ENCODE results near the gene FRMD4A. TPM values are rescaled to one million over a fixed set of nuclear protein-coding genes. Genes with fewer than 3 reads are reported as not detected.

Gene FRMD4A
- total RNA-seq, 2 experiments from 2014 or later, result 7.1 to 7.2 TPM

DNA sequence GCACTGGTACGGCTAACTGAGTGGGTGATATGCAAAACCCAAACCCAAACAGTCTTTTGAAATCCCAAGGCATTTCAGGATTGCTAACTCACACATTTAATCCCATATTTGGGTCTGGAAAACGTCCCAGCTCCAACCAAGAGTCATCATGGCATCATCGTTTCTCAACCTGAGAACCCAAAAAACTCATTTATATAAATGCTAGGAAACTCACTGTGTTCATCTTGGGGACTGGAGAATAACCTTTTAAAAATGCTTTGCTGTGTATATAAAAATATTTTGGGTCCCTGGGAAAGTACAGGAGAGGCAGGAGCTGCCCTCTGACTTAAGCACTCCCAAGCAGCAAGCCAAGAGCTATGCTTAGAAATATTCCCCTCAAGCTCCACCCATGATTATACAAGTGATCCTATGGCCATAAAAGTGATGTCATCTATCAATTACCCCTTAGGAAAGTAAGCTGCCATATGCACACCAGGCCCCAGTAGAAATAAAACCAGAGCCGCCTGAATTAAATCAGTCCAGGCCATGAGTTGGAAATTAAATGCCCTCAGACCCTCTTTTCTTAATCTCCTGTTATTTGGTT, 352.1 kb downstream of the FRMD4A start:
- DNase-seq, result no peak
- no peaks in the 10 kb centered on the region for H3K4me1 Mint-ChIP-seq

DNA sequence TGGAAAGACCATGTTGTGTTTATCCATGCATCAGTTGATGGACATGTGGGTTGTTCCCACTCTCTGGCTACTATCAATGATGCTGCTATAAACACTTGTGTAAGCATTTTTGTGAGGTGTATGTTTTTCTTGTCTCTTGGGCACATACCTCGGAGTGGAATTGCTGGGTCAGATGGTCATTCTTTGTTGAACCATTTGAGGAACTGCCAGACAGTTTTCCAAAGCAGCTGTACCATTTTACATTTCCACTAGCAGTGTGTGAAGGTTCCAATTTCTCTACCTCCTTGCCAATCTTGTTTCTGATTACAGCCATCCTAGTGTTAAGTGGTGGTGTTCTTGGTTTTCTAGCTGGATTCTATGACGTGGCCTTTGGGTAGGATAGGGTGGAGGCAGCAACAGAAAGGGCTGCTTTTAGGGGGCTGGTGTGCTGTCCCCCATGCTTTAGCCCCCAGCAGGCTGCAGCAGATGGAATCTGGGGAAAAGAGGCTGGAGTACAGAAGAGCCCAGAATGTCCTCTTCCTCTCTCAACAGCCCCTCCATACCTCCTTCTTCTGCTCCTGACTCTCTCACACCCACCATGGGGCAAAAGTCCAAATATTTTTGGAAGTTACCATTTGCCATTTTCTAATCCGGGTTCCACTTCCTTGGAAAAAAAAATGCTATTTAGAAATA, 352.7 kb downstream of the FRMD4A start:
- no peaks in the 10 kb centered on the region for H3K36me3 Mint-ChIP-seq
- no peaks in the 10 kb centered on the region for H3K4me1 Mint-ChIP-seq
- no peaks in the 10 kb centered on the region for H3K9me3 Mint-ChIP-seq
- no peak overlapping the region for H3K4me3 Mint-ChIP-seq
- H3K27me3 Mint-ChIP-seq, result no peaks in the 10 kb centered on the region
- no peak for DNase-seq
- no peak overlapping the region for H3K27ac Mint-ChIP-seq

More for the DNA sequence above, 352.1 kb downstream of the FRMD4A start:
- Mint-ChIP-seq H3K36me3 (no peaks in the 10 kb centered on the region), H3K27ac (no peak overlapping the region), H3K27me3 (no peaks in the 10 kb centered on the region), H3K4me3 (no peak overlapping the region), H3K9me3 (no peaks in the 10 kb centered on the region)

DNA sequence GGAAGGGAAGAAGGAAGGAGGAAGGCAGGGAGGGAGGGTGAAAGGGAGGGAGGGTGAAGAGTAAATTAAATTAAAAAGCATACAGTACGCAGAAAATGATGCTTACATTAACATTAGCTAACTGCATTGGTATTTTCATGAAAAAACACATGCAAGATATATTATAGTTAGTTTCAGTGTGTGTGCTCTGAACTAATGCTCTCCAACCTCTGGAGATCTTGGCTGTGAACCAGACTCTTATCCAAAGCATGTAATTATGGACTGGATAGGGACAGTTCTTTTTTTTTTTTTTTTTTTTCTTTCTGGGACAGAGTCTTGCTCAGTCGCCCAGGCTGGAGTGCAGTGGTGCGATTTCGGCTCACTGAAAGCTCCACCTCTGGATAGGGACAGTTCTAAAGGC, 357.0 kb downstream of the FRMD4A start:
- H3K27me3 Mint-ChIP-seq, result no peaks in the 10 kb centered on the region
- no peak overlapping the region for H3K4me3 Mint-ChIP-seq
- peaks cover 11% of the 10 kb centered on the region for H3K4me1 Mint-ChIP-seq
- H3K27ac Mint-ChIP-seq, result no peak overlapping the region
- no peak for DNase-seq
- H3K36me3 Mint-ChIP-seq, result no peaks in the 10 kb centered on the region
- H3K9me3 Mint-ChIP-seq, result no peaks in the 10 kb centered on the region

DNA sequence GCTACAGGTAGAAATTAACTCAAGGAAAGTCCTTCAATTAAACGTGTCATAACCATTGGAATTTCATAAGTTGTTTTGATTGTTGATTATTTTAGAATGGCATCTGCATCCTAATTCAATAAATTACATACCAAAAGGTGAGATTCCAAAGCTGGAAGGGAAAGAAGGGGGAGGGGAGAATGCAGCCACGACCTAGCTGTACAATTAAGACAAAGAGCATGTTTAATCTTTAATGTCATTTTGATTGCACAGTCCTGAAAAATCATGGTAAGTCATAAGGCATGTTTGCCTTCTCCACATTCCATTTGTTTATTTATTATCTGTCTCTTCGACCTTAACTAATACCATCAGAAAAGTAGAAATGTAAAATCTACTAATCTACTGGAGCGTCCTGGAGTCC, 358.1 kb downstream of the FRMD4A start:
- Mint-ChIP-seq H3K27me3 (no peaks in the 10 kb centered on the region), H3K27ac (no peak overlapping the region)

DNA sequence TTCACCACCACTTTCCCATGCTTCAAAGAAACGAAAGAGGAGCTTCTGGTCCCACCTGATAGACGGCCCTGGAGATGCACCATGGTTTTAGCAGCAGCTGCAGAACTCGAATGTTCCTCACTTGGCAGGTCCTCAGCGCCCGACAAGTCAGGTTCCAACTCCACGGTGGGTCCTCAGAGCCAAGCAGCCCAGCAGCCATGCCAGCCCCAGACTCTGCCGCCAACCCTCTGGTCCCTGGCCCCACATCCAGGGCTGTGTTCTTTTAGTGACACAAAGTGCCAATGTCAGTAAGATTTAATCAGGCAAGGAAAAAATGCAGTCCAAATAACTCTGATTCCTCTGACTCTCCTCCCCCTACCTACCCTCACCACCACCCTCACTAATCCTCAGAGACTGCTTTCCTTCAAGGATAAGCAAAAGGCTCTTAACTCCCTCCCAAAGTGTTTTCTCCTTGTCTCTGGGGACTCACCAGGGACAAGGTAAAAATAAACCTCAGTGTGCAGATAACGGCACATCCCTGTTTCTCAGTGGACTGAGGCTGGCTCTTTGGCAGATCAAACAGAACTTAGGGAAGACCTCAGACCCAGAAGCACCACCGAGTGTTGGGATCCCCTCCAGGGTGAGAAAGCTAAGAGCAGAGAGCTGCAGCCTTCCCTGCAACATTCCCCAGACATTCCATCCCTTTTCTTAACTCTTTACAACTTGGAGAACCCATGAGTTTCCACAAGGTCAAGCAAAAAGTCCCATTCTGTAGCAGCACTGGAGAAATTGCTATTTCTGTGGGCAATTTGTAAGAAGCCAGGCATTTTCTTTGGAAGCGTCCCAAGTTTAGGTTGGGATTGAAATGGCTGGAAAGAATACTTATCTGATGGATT, 358.9 kb downstream of the FRMD4A start:
- no peak overlapping the region for H3K27ac Mint-ChIP-seq
- no peaks in the 10 kb centered on the region for H3K27me3 Mint-ChIP-seq
- peaks cover 11% of the 10 kb centered on the region for H3K4me1 Mint-ChIP-seq
- H3K36me3 Mint-ChIP-seq, result no peaks in the 10 kb centered on the region
- no peak for DNase-seq
- no peaks in the 10 kb centered on the region for H3K9me3 Mint-ChIP-seq
- no peak overlapping the region for H3K4me3 Mint-ChIP-seq

More for the DNA sequence above, 358.1 kb downstream of the FRMD4A start:
- no peak for DNase-seq
- no peaks in the 10 kb centered on the region for H3K36me3 Mint-ChIP-seq
- H3K9me3 Mint-ChIP-seq, result no peaks in the 10 kb centered on the region
- peaks cover 11% of the 10 kb centered on the region for H3K4me1 Mint-ChIP-seq
- H3K4me3 Mint-ChIP-seq, result no peak overlapping the region

DNA sequence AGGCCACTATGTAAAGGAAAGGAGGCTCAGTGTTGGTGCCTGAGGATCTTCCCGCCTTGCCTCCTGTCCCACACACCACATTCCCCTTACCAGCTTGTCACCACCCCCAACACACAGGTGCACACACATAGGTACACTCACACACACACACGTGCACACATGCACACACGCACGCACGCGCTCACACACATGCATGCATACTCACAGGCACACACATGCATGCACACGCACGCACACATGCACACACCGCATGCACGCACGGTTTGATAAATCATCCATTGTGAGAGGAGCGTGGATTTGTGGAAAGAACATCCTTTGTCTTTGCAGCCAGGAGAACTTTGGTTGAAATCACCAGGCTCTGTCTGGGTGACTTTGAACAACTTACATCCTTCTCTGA, 359.8 kb downstream of the FRMD4A start:
- Mint-ChIP-seq H3K36me3 (no peaks in the 10 kb centered on the region), H3K27me3 (no peaks in the 10 kb centered on the region), H3K27ac (no peak overlapping the region), H3K4me3 (no peak overlapping the region), H3K4me1 (peaks cover 11% of the 10 kb centered on the region), H3K9me3 (no peaks in the 10 kb centered on the region)
- no peak for DNase-seq

DNA sequence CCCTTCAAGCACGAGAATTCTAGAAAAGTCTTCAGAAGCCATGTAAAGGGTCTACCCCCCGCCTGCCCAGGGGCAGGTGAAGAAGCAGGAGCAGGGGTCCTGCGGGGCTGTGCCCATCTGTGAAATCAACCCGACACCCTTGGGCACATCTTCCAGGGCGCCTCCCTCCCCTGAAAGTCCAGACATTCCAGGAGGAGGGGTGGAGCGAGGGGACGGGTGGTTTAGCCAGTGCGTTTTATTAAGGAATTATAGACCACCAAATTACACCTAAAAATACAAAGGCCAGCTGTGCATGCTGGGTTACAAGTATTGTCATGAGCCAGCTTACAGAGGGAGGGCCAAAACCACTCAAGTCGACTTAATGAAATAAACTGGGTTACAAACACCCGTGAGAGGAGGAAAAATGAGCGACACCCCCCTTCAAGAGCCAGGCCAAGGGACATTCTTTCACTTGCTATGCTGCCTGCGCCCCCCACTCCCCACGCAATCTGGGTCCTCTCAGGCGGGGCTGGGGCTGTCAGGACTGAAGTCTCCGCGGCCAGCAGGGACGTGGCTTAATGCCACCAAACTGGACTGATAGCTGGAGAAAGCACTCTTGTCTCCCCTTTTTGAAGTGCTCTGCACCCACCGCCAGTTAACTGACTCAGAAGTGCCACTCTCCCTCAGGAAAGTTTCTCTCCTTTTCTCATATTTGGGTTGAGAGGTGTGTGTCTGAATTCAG, 360.3 kb downstream of the FRMD4A start:
- no peak for DNase-seq
- Mint-ChIP-seq H3K4me1 (peaks cover 11% of the 10 kb centered on the region), H3K4me3 (no peak overlapping the region), H3K9me3 (no peaks in the 10 kb centered on the region), H3K36me3 (peaks cover 2% of the 10 kb centered on the region), H3K27me3 (no peaks in the 10 kb centered on the region), H3K27ac (no peak overlapping the region)

DNA sequence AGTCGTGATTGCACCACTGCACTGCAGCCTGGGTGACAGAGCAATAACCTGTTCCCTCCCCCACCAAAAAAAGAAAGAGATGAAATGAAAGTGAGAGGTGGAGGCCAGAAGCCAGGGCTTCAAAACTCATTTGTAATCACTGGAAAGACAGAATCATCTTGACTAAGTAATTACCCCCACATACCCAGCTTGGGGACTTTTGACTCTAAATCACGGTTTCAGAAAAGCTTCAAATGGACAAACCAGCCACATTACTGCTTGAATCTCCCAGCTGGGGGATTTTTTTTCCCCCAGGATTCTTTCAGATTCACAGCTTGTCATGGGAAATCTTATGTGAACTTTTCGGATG, 361.0 kb downstream of the FRMD4A start:
- Mint-ChIP-seq H3K9me3 (no peaks in the 10 kb centered on the region), H3K4me1 (peaks cover 11% of the 10 kb centered on the region), H3K27me3 (peaks cover 3% of the 10 kb centered on the region), H3K4me3 (no peak overlapping the region), H3K27ac (no peak overlapping the region), H3K36me3 (peaks cover 2% of the 10 kb centered on the region)
- peak; percentile 15 for DNase-seq

DNA sequence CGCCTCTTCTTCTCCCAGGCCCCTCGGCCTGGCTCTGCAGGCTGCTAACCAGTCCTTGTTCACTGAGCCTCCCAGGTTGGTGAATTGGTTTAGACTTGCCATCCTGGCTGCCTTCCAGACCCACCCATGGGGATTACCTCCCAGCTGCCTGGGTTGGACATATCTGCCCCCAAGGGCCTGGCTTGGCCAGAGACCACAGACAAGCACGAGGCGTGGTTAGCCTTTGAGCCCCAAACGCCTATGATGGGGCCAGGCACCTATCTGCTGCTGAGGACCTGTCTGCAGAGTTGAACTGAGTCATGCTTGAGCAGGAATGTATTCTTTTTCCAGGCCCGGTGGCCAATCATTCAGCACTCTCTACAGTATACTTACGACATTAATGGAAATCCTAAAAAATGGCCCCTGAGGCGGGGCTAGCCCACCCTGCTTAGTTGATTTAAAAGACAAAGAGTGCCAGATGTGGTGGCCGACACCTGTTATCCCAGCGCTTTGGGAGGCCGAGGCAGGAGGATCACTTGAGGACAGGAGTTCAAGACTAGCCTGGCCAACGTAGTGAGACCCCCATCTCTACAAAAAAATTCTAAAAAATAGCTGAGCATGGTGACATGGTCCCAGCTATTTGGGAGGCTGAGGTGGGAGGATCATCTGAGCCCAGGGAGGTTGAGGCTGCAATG, 361.5 kb downstream of the FRMD4A start:
- Mint-ChIP-seq H3K36me3 (peaks cover 2% of the 10 kb centered on the region), H3K4me3 (no peak overlapping the region), H3K4me1 (peaks cover 11% of the 10 kb centered on the region), H3K27me3 (peaks cover 6% of the 10 kb centered on the region), H3K27ac (no peak overlapping the region), H3K9me3 (no peaks in the 10 kb centered on the region)
- no peak for DNase-seq

DNA sequence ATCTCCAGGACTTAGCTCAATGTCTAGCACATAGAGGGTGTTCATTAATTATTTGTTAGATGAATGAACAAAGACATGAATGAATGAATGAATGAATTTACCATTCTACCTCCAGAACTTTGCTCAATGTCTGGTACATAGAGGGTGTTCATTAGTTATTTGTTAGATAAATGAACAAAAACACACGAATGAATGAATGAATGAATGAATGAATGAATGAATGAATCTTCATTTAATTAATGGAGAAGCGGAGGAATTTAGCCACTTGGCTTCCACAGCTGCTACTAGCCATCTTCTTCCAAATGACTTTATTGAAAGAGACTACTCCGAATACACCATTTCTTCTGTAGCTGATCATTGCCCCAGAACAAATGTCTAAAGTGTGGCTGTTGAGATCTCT, 368.9 kb downstream of the FRMD4A start:
- Mint-ChIP-seq H3K36me3 (peaks cover 3% of the 10 kb centered on the region), H3K9me3 (no peaks in the 10 kb centered on the region), H3K27me3 (peaks cover 21% of the 10 kb centered on the region), H3K27ac (no peak overlapping the region), H3K4me3 (no peak overlapping the region), H3K4me1 (peaks cover 10% of the 10 kb centered on the region)
- no peak for DNase-seq

DNA sequence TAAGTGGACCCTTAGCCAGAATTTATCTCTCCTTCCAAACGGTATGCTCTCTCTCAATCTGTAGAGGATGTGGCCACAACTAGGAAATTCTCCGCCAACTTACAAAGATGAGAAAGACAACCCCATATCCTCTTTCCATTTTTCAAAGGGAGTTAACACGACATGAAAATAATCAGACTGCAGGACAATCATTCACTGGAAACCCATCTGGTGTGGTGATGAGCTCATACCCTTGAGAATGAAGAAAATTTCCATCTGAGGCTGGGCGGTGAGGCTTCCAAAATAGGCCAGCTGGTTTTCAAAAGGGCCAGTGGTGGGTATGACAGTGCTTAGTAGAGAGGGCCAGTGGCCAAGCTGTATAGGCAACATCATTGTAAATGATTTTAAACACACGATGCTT, 369.6 kb downstream of the FRMD4A start:
- peaks cover 10% of the 10 kb centered on the region for H3K4me1 Mint-ChIP-seq
- peaks cover 21% of the 10 kb centered on the region for H3K27me3 Mint-ChIP-seq
- no peak overlapping the region for H3K27ac Mint-ChIP-seq
- DNase-seq, result no peak
- H3K36me3 Mint-ChIP-seq, result peaks cover 3% of the 10 kb centered on the region
- H3K4me3 Mint-ChIP-seq, result no peak overlapping the region
- no peaks in the 10 kb centered on the region for H3K9me3 Mint-ChIP-seq

DNA sequence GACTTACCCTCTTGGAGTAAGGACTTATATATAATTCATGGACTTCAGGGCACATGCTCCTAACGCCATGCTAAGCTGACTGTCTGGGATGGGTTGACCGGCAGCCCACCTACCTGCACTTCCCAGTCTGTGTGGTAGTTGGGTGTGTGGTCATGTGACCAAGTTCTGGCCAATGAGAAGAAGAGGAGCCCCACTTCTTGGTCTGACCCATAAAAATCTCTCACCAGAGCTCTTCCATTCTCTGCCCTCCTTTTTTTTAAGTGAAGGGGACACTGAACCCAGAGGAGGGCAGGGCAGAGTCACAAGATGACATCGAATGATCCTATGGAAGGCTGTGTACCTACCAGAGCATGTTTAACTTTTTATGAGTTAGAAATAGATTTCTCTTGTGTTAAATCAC, 370.1 kb downstream of the FRMD4A start:
- DNase-seq, result no peak
- no peak overlapping the region for H3K4me3 Mint-ChIP-seq
- no peak overlapping the region for H3K27ac Mint-ChIP-seq
- H3K4me1 Mint-ChIP-seq, result peaks cover 10% of the 10 kb centered on the region
- no peaks in the 10 kb centered on the region for H3K9me3 Mint-ChIP-seq
- H3K27me3 Mint-ChIP-seq, result peaks cover 21% of the 10 kb centered on the region
- H3K36me3 Mint-ChIP-seq, result peaks cover 2% of the 10 kb centered on the region

DNA sequence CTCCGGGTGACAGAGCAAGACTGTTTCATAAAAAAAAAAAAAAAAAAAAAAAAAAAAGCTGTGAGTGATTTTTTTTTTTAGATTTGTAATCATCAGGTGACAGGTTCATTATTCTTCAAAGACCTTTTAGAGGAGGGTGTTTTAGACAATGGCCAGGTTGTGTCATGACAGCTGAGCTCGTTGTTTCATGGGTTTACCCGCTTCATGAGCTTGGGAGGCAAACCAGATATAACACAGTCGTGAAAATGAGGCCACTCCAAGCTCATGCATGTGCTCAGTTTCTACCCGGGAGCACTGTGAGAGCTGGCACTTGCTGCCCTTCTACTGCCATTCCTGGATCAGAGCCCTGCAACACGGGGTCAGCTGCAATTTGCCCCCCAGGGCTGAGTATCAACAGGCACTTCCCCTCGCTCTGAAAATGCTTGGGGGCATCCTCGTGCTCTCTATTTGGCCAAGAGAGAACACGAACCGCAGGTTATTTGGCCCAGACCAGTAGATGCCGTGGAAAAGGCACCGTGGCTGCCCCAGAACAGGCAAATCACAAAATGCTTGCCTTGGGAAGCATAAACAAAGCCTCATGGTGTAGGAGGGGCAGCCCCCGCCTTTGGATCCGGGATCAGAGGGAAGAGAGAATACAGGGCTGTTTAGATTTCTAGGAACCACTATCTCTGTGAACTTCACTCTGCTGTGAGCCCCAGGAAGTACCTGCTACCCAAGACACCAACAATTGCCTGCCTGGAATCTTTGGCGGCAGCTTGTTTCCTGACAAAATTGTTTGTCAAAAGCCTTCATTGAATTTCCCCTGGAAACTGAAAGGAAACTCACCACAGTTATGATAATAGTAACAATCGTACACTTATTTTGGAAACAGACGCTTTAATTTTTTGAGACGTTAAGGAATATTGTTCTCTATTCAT, 371.0 kb downstream of the FRMD4A start:
- Mint-ChIP-seq H3K9me3 (no peaks in the 10 kb centered on the region), H3K4me3 (no peak overlapping the region), H3K27me3 (peaks cover 17% of the 10 kb centered on the region), H3K36me3 (peaks cover 1% of the 10 kb centered on the region), H3K4me1 (peaks cover 10% of the 10 kb centered on the region), H3K27ac (no peak overlapping the region)
- no peak for DNase-seq

DNA sequence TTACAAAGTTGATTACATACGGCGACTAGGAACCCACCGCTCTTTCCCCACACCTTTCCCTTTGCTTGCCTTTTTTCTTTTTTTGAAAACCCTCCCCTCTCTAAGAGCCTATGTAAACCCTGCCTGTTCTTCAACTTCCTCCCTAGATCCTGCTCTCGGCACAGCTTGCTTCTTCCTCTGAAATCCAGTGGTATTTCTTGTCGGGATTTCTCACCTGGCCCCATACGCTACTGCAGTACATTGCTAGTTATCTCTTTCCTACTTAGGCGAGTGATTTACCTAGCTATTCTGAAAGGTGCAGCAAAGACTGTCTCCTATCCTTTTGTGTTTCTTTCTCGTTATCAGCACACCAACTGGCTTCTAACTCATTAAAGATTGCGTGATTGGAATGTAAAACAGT, 372.9 kb downstream of the FRMD4A start:
- Mint-ChIP-seq H3K4me3 (no peak overlapping the region), H3K36me3 (peaks cover 1% of the 10 kb centered on the region), H3K4me1 (peaks cover 10% of the 10 kb centered on the region), H3K27ac (no peak overlapping the region), H3K9me3 (peaks cover 4% of the 10 kb centered on the region), H3K27me3 (peaks cover 15% of the 10 kb centered on the region)
- no peak for DNase-seq
